GM18519 (cell line): ENCODE data around the gene TIFAB.

Experiments
- ATAC-seq: cut with Tn5 transposase; IDR thresholded peaks from one replicate; pipeline ENCODE4 v1.9.1; 2021; ENCODE audit warnings: mild to moderate bottlenecking, moderate library complexity; ENCODE audit not compliant: unreplicated experiment, low FRiP score

The TIFAB gene

DNA sequence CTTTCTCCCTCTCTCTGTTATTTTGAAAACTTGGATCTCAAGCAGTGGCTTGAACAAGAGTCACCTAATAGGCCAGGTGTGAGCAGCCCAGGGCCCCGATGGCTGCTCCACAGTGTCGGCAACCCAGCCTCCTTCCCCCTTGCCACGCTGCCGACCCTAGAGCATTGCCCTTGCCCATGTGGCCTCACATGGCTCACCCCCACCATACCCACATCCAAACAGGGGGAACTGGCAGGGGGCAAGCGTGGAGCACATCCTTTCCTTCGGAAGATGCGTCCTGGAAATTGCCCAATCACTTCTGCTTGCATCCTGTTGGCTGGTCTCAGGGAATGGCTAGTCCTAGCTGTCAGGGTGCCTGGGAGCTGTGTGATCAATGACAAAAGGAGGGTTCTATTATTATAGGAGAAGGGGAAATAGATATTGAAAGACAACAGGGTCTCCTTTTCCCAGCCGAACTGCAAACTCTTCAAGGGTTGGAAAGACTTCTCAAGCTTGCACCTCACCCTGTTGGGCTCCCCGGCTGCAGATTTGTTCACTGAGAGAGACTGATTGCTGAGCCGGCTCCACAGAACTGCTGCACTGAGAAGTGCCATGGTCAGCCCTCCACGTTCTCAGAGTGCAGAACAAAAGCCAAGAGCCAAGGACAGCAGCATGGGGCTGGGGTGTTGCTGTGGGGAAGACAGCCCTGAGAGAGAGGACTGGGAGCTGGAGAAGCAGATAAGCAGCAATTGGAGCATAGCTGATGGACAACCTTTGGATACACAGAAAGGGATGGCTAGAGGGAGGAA lies 8.3 kb upstream of the TIFAB start:
- ATAC-seq: no peak

DNA sequence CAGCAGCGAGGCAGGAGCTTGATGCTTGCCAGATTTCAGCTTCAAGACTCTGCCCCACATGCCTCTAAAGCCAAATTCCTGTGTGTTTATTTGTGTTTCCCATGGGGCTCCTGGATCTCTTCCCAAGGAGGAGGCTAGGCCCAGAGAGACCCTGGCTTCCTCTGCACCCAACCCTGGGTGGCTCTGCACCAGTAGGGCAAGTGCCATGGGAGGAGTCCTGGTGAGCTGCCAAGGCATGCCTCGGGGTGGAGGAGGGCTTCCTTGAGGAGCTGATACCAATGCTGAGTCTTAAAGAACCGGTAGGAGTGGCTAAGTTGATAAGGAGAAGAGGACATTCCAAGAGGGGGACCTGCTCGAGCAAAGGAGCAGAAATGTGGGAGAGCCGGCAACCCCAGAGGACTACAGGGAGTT lies 6.8 kb upstream of the TIFAB start:
- no peak for ATAC-seq

DNA sequence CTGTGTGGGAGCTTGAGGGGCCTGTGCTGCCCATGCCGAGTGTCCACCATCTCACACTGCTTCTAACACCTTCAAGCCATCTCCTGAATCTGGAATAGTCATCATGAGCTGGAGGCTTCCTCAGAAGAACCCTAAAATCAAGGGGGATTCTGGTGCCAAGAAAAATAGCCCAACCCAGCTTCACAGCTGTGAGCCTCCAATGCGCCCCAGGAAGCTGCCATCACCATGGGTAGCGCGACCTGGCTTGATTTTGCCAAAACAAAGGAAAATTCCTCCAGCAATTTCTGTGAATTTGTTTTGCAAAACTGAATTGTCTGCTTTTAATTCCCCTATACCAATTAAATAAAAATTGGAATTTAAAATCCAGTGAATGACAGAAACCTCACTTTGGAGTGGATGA lies 6.2 kb upstream of the TIFAB start:
- ATAC-seq: no peak

DNA sequence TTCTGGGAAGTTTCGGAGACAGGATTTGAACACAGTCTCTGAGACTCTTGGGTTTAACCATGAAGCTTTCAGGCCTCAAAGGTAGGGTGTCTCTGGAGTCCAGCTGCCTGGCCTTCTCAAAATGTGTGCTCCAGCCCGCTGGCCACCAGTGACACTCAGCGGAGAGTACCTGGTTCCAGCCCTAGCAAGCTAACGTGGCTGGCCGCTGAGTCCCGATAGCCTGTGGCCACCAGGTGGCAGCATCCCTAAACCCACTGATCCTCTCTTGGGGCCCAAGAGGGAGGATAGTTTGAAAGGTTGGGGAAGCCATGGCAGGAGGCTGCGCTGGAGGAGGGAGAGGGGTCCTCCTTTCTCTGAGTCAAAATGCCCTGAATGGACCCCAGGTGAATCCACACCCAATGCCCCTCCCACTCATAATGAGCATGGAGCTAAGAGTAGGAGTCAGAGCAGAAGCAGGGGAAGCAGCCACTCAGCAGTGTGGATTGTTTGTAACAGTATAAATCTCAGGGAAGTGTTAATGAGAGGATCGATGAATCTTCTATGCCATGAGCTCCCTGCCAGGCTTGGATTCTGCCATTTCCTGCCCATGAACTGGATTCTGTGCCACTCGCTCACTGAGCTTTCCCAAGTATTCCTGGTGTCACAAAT lies 5.4 kb upstream of the TIFAB start:
- ATAC-seq: peak; percentile 64

DNA sequence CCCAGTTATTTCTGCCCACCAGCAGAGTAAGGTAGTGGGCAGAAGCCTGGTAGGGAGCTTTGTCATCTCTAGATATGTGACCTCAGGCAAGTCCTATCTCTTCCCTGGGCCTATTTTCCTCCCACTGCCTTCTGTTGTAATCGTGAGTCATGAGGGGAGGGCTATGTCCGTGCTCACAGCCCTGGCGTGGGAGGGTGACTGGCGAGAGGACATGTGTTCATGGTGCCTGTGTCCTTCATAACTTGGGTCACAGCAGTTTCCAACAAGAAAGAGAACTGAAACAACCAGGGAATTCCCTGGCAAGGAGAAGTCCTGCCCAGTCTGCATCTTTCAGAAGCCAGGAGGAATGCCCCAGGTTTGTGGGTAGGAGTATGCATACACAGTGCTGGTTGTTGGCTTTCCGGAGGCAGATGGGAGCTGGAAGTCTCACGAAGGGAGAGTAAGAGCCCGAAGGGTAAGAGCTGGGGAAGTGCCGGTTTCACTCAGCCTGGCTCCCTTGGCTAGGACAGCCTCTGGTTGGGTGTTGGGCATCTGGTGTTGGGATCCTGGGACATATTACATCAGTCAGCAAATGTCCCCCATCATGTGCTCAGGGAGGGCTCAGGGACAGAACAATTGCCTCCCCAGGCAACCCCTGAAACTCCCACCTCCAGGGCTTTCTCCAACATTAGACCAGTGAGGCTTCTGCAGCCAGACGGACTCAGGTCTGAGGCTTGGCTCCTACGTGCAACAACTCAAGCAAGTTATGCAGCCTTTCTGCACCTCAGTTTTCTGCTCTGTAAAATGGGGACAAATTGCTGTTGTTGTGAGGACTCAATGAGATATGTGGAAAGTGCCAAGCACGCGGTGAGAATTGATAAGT lies 4.3 kb upstream of the TIFAB start:
- peak; percentile 47 for ATAC-seq

DNA sequence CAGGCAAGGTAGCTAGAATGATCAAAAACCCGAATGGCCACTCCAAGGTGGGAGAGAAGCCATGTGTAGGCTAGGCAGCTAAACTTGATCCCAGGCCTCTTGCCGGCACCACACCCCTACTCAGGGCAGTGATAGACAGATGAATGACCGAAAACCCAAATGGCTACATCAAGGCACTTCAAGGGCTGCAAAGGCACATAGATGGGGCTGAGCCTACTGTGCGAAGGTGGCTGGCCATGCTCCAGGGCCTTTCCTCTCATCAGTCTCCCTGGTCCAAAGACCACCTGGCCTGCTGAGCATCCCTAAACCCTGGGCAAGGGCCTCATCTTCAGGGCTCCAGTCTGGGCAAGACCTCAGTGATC lies 3.7 kb upstream of the TIFAB start:
- ATAC-seq: no peak

DNA sequence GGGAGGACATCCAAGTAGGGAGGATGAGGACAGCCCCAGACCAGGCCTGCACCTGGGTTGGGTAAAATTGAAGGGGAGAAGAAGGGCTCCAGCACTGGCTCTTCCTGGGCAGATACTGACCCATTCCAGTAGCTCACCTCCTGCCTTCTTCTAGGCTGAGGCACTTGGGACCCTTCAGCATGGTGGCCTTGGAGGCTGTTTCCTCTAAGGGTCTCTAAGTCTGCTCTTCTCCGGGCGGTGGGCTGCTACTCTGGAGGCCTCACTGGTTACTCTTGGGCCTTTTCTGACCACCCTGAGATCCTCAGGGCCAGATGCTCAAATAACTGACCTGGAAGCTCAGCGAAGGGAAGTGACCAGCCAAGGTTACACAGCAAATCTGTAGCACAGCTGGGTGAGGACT lies 2.8 kb upstream of the TIFAB start:
- no peak for ATAC-seq

DNA sequence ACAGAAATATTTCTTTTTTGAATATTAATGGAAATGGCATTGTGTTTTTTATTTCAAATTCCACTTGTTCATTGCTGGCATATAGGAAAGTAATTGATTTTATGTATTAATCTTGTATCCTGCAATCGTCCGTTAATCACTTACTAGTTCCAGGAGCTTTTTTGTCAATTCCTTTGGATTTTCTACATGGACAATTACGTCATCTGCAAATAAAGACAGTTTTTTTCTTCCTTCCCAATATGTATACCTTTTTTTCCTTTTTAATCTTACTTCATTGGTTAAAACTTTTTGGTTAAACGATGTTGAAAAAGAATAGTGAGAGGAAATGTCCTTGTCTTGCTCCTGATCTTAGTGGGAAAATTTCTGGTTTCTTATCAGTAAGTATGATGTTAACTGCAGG lies 1.5 kb upstream of the TIFAB start:
- ATAC-seq: no peak

DNA sequence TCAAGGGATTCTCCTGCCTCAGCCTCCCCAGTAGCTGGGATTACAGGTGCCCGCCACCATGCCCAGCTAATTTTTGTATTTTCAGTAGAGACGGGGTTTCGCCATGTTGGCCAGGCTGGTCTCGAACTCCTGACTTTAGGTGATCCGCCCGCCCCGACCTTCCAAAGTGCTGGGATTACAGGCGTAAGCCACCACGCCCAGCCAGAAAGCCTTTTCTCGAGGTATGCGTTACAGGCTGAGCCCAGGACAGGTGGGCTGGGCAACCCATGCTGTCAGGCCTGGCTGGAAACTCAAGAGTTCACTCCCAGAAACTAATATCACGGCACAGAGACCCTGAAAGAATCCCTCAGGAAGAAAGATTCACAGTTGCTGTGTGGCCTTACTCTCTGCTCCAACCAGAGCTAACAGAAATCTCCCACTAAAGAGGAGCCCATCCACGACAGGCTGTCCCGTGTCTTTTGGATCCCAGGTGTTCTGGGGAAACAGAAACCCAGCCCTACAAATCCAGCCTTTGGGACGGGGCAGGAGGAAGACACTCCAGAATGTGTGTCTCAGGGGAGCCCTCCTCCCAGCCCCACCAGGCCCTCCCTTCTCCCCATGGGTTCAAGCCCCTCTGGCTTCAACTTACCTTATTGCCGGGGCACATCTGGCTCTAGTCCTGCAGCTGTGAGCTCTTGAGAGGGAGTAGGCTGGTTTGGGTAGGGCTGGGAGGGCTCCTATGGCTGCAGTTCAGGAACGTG lies 400 bp downstream of the TIFAB start:
- no peak for ATAC-seq

DNA sequence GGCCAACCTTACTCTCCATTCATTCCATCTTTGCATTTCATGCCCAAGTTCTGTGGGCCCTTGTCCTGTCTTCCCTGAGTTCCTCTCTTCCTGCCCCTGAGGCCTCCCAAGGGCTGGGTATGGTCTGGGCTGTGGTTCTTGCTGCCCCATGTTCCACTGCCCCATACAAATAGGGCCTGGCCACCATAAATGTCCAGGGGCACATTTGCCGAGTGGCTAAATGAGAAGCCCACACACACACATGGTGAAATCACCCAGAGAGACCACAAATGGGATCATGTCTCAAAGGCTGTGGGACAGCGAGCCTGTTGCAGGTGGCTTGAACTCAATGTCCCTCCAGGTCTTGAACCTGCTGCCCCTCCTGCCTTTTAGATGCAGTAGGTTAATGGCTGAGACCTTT lies 1.2 kb downstream of the TIFAB start:
- no peak for ATAC-seq

DNA sequence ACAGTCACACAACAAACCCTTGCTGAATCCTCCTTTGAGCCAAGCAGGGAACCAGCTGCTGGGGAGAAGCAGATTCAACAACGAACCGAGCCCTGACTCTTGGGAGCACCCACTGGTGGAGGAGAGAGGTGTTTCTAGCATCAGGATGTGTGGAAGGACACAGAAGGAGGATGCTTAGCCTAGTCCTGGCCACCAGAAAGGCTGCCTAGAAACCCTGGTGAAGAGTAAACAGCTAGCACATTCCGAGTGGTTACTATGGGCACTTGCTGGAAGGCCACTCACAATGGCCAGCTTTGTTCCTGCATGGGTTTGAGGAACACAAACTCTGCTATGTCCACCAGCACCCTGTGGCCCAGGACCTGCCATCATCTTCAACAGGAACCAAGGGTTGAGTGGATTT lies 1.8 kb downstream of the TIFAB start:
- no peak for ATAC-seq

DNA sequence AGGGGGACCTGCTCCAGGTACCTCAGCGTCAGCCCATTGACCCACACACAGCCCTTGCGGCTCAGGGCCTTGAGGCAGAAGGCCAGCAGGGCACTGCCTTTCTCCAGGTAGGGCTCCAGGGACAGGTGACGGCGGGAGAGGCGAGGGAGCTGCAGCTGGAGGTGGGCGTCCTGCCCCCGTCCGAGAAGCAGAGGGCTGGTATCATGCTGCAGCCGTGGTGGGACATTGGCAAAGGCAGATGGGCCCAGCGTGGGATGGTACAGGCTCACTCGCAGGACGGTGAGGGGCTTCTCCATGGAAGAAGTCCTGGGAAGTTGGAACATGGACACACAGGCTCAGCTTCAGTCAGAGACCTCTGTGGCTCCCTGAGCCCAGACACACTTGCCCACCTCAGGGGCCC lies 2.5 kb downstream of the TIFAB start:
- no peak for ATAC-seq

DNA sequence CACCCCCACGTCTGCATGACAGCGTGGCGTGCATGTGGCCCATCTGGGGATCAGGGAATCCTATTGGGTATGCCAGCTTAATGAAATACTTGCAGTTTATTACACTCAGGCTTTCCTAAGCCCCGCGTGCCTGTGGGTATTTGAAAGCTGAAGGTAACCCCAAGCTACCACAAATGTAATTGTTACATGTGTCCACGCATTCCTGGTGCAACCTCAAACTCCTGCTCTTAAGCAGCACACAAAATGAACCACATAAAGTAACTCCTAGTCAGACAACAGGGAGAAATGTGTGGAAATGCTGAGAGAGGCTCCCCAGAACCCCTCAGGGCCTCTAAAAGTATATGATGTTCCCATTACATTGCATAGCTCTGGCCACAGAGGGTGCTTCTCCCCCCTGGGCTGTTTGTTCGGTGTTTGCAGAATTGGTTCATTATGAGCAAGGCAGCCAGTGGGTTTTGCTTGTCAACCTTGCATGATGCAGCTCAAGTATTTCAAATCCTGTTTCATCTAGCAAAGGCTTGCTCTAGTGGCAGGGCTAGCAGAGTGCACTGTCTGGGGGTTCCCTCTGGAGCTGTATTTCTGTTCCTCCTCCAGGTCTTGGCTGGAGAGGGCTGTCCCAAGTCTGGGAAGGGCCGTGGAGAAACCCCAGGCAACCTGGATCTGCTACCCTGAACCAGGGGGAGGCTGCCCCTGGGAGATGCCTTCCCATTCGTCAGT lies 3.2 kb downstream of the TIFAB start:
- ATAC-seq: no peak

DNA sequence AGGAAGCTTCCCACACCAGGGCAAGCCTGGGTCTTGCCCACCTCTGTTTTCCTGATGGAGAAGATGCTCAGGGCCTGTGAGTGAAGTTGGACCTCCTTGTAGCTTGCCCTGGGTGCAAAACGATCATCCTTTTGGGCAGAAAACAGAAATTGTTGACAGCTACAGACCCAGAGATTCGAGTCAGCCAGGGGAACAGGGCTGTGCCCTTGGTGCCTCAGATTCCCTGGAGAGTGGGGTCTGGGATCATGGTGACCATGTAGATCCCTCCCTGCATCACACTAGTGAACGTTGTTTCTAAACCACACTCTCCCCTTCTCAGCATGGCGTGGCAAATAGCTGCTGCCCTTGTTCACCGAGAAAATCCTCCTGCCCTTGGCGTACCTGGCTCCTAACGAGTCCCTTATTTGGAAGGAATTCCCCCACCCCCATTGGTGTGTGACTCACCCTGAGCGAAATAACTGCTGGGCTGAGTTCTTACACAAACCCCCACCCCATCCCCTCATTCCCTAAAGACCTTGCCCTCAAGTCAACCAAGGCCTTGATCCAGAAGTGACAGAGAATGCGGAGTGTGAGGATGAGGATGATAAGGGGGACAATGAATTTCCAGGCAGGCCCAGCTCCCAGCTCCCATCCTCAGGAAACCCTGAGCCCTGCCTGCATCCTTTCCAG lies 3.9 kb downstream of the TIFAB start:
- ATAC-seq: no peak

DNA sequence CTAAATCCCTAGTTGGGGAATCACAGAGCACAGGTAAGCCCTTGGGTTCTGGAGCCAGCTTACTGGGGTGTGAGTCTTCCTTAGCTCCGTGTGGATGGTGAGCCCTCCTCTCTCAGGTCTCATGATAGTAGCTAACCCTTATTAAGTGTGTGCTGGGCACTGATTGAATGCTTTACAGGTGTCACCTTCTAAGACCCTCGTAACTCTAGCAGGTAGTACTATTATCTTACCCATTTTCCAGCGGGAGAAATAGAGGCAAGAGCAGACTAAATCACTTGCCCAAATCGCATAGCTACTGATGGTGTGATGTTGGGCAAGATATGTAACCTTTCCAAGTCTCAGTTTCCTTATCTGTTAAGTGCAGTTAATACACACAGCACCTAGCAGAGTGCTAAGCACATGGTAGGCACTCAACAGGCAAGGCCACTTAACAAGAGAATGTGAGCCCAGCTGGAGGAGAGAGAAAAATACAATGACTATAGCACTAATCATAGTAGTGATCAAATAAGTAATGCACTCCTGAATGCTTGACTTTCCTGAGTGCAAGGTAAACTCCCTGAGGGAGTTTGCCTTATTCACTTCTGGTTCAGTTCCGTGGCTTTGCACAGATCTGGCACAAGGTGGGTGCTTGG lies 4.7 kb downstream of the TIFAB start, which contains the start of gene DCANP1:
Gene DCANP1 (minus strand): TSS at position 51 of the 632 bp plus-strand sequence. CDS start 240 bp downstream, outside the sequence.
- no peak for ATAC-seq

DNA sequence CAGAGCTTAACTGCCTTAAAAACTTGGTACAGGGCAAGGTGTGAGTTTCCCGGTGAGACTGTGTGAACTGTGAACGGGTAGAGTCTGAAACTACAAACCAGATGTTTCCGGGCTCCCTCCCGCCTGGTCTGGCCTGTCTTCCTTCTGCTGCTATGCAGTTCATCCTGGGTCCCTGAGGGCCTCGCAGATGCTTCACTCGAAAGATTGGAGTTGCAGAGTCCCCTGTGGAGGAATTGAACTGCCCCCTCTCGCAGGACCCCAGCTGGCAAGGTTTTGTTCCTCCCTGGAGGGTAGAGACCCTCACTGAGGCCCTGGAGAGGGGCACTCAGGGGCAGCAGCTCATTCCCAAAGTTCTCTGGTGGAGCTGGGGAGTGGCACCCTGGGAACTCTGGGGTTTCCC lies 5.5 kb downstream of the TIFAB start:
- ATAC-seq: no peak

DNA sequence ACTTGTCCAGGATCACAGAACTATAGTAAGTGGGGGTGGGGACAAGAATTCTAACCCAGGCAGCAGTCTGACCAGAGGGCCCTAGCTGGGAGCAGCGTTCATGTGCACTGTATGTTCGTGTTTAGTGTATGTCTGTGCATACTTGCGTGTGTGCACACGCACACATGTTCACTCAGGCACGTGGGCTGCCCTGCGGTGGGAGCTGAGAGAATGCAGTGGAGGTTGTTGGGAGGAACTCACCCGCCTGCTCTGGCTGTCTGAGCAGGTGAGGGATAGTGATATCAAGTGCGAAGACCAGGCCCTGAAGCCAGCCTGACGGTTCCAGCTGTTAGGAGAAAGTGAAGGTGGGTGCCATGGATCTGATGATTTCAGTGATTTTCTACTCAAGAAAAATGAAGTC lies 5.9 kb downstream of the TIFAB start:
- no peak for ATAC-seq

DNA sequence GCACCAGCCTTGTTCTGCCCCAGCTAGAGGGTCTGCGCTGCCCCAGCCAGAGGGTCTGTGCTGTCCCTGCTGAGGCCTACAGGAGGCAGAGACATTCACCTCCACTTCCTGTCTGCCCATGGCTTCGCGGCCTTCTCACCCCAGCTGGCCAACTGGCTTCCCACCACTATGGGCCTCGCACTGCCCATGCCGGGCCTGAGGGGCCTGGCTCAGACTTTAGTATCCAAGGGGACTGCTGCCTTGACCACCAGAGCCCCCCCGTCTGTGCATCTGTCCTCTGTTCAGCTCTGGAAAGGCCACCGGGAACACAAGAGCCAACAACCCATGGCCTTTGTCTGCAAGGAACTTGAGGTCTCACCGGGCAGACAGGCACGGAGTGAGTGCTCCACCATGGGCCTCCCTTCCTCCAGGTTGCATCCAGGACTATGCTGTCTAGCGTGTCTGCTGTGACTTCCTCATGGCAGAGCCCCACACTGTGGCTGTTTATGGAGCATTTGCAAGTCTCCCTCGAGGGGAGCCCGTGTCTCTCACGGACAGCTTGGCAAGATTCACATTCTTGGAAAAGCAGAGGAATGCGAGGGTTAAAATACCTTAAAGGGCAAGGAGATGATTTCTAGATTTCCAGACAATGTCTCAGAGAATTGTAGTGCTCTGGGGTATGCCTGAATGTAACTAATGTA lies 6.7 kb downstream of the TIFAB start:
- no peak for ATAC-seq
